SK-N-SH (cell line): ENCODE results near the gene DYRK4. TPM values are rescaled to one million over a fixed set of nuclear protein-coding genes. Genes with fewer than 3 reads are reported as not detected.

Source experiments
- CTCF ChIA-PET: fragments of 300-600, 350-600 bp; formaldehyde crosslinking; extraction: SDS; loops from one replicate; lab custom pipeline; 2021; lab: Yijun Ruan, JAX
- POLR2A ChIA-PET: fragments of 350-600 bp; sonication (Branson Sonifier 250); formaldehyde crosslinking; extraction: SDS; loops from one replicate; lab custom pipeline; 2020; ENCODE audit warnings: antibody characterized with exemption, inconsistent platforms; lab: Yijun Ruan, JAX
- DNase-seq: peaks from one replicate; pipeline ENCODE4 v3.0.0; 2012
- H2AFZ ChIP-seq: fragments of 200-600 bp; sonication (generic); 2 replicates; pipeline ENCODE4 v1.8.1; 2016; ENCODE audit warnings: antibody characterized with exemption, mild to moderate bottlenecking, low read depth
- H3F3A ChIP-seq: fragments of 200-600 bp; sonication (generic); replicated peaks from 2 replicates; pipeline ENCODE3; 2016; ENCODE audit warnings: antibody characterized with exemption, mild to moderate bottlenecking; ENCODE audit not compliant: insufficient read depth
- H3K27ac ChIP-seq, 2 experiments: fragments of 200-500 bp in 1 of 2; fragments of 200-600 bp in 1 of 2; sonication (Bioruptor generic) in 1 of 2; sonication (generic), shearing (Covaris generic) in 1 of 2; 2 replicates each; pipeline versions ENCODE4 v1.5.1 to v1.6.1; 2014 to 2016; ENCODE audit warnings: low read depth in 2 of 2, inconsistent platforms in 1 of 2, low read length in 1 of 2, mild to moderate bottlenecking in 1 of 2, mixed read lengths in 1 of 2
- H3K27me3 ChIP-seq: fragments of 200-600 bp; sonication (generic), shearing (Covaris generic); 2 replicates; pipeline ENCODE4 v1.6.1; 2016; ENCODE audit warnings: mixed run types; ENCODE audit not compliant: insufficient read depth
- H3K36me3 ChIP-seq, 2 experiments: fragments of 200-500 bp in 1 of 2; fragments of 200-600 bp in 1 of 2; sonication (Bioruptor generic) in 1 of 2; sonication (generic) in 1 of 2; replicated peaks in 1 of 2; 2 replicates each; pipeline versions ENCODE3 to v1.5.1; 2014 to 2016; ENCODE audit warnings: low read length in 1 of 2, mild to moderate bottlenecking in 1 of 2; ENCODE audit not compliant: insufficient read depth in 2 of 2, control insufficient read depth in 1 of 2
- H3K4me1 ChIP-seq, 2 experiments: fragments of 200-500 bp in 1 of 2; fragments of 200-600 bp in 1 of 2; sonication (Bioruptor generic) in 1 of 2; sonication (generic), shearing (Covaris generic) in 1 of 2; 2 replicates each; pipeline versions ENCODE4 v1.5.1 to v1.6.1; 2014 to 2016; ENCODE audit warnings: low read depth in 1 of 2, low read length in 1 of 2, mixed run types in 1 of 2; ENCODE audit not compliant: insufficient read depth in 2 of 2, control insufficient read depth in 1 of 2
- H3K4me2 ChIP-seq: fragments of 200-600 bp; sonication (generic), shearing (Covaris generic); 2 replicates; pipeline ENCODE4 v1.6.1; 2017; ENCODE audit warnings: mixed run types
- H3K4me3 ChIP-seq, 2 experiments: fragments of 200-500 bp in 1 of 2; fragments of 200-600 bp in 1 of 2; sonication (Bioruptor generic) in 1 of 2; sonication (generic), shearing (Covaris generic) in 1 of 2; 2 replicates each; pipeline versions ENCODE4 v1.5.1 to v1.8.1; 2014 to 2016; ENCODE audit warnings: low read depth in 2 of 2, inconsistent platforms in 1 of 2, low read length in 1 of 2, mild to moderate bottlenecking in 1 of 2, mixed read lengths in 1 of 2, moderate library complexity in 1 of 2
- H3K79me2 ChIP-seq: fragments of 200-600 bp; sonication (generic); 2 replicates; pipeline ENCODE4 v1.8.1; 2017; ENCODE audit warnings: mild to moderate bottlenecking; ENCODE audit not compliant: insufficient read depth
- H3K9ac ChIP-seq: fragments of 200-600 bp; sonication (generic); 2 replicates; pipeline ENCODE4 v1.6.1; 2017; ENCODE audit warnings: mixed run types
- H3K9me2 ChIP-seq: fragments of 200-600 bp; sonication (generic); 2 replicates; pipeline ENCODE4 v1.6.1; 2017; ENCODE audit warnings: mixed run types
- H3K9me3 ChIP-seq: fragments of 200-600 bp; sonication (generic); 2 replicates; pipeline ENCODE4 v1.6.1; 2017; ENCODE audit warnings: mixed run types, mild to moderate bottlenecking, moderate library complexity
- H4K20me1 ChIP-seq: fragments of 200-600 bp; sonication (generic); 2 replicates; pipeline ENCODE4 v1.6.1; 2017; ENCODE audit warnings: mild to moderate bottlenecking, mixed run types; ENCODE audit not compliant: insufficient read depth
- ELF1 ChIP-seq: IDR thresholded peaks from 2 replicates; pipeline ENCODE4 v1.4.0; 2012
- FOSL2 ChIP-seq: IDR thresholded peaks from 2 replicates; pipeline ENCODE4 v1.4.0; 2012; ENCODE audit warnings: low read depth, mild to moderate bottlenecking, moderate library complexity, borderline replicate concordance
- FOXM1 ChIP-seq: IDR thresholded peaks from 2 replicates; pipeline ENCODE4 v1.4.0; 2012; ENCODE audit warnings: low read depth, mild to moderate bottlenecking
- GABPA ChIP-seq: IDR thresholded peaks from 2 replicates; pipeline ENCODE4 v1.4.0; 2012; ENCODE audit warnings: low read depth, mild to moderate bottlenecking
- GATA2 ChIP-seq: sonication (generic); formaldehyde crosslinking; IDR thresholded peaks from 2 replicates; pipeline ENCODE4 v1.5.0; 2020; ENCODE audit warnings: mild to moderate bottlenecking, missing genetic modification reagents
- JUND ChIP-seq: IDR thresholded peaks from 2 replicates; pipeline ENCODE4 v1.4.0; 2012
- NFIC ChIP-seq: IDR thresholded peaks from 2 replicates; pipeline ENCODE4 v1.4.0; 2012; ENCODE audit warnings: borderline replicate concordance
- RCOR1 ChIP-seq: fragments of 150-350 bp; IDR thresholded peaks from 2 replicates; pipeline ENCODE4 v1.6.1; 2017; ENCODE audit warnings: antibody characterized with exemption, low read length
- RFX5 ChIP-seq: IDR thresholded peaks from 2 replicates; pipeline ENCODE4 v1.6.1; 2012; ENCODE audit warnings: mild to moderate bottlenecking, improper control_type of control experiment, low read length
- RXRA ChIP-seq: IDR thresholded peaks from 2 replicates; pipeline ENCODE4 v1.4.0; 2012; ENCODE audit warnings: low read depth, mild to moderate bottlenecking, borderline replicate concordance
- SIN3A ChIP-seq: IDR thresholded peaks from 2 replicates; pipeline ENCODE4 v1.6.1; 2012; ENCODE audit warnings: low read depth, mild to moderate bottlenecking, low read length, moderate library complexity, borderline replicate concordance
- TAF1 ChIP-seq: IDR thresholded peaks from 2 replicates; pipeline ENCODE4 v1.6.1; 2012; ENCODE audit warnings: low read depth, mild to moderate bottlenecking, low read length, moderate library complexity, borderline replicate concordance
- YY1 ChIP-seq: IDR thresholded peaks from 2 replicates; pipeline ENCODE4 v1.4.0; 2012; ENCODE audit warnings: low read depth, mild to moderate bottlenecking
- WGBS: methylation state at CpG from one replicate; pipeline ENCODE4 v1.1.6; 2017; ENCODE audit warnings: low lambda C conversion rate; 5-methylcytosine and 5-hydroxymethylcytosine counted together
- polyA plus RNA-seq, 3 experiments: library from polyadenylated mRNA; depleted of rRNA; stranded (reverse); fragments of >200 nt; gene quantifications; 2 replicates each; pipeline ENCODE4 v1.2.3, GENCODE V29; 2012
- TF ChIP-seq, protein P1 (sequence below): fragments of 200-600 bp; sonication (generic); IDR thresholded peaks from 2 replicates; pipeline ENCODE4 v1.6.1; 2017; ENCODE audit warnings: antibody characterized with exemption, mild to moderate bottlenecking, moderate library complexity
- TF ChIP-seq, protein P2 (sequence below): IDR thresholded peaks from 2 replicates; pipeline ENCODE4; 2012
- TF ChIP-seq, protein P3 (sequence below): fragments of 150-350 bp; IDR thresholded peaks from 2 replicates; pipeline ENCODE4 v1.6.1; 2017; ENCODE audit warnings: antibody characterized with exemption, low read length, low read depth, borderline replicate concordance
- TF ChIP-seq, protein P4 (sequence below): IDR thresholded peaks from 2 replicates; pipeline ENCODE4 v1.4.0; 2012; ENCODE audit warnings: low read depth, borderline replicate concordance

Gene DYRK4
- polyA plus RNA-seq, 1 of the 3 experiments (the other 2 are of a cell fraction) = 38.6 TPM

DNA sequence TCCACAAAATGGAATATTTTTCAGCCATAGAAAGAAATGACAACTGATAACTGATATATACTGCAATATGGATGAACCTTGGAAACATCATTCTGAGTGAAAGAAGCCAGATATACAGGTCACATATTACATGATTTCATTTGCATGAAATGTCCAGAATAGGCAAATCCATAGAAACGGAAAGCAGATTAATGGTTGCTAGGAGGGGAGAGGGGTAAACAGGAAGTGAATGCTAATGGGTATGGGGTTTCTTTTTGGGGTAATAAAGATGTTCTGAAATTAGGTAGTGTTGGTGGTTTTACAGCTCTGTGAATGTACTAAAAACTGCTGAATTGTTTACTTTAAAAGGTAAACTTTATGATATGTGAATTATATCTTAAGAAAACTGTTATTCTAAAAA is 16.8 kb upstream of the DYRK4 start:
- peaks cover 3% of the 10 kb centered on the region for H3F3A ChIP-seq
- no peaks in the 10 kb centered on the region for H3K27me3 ChIP-seq
- DNase-seq = no peak
- no peak overlapping the region for H3K4me2 ChIP-seq
- peaks cover 26 to 56% of the 10 kb centered on the region in 2 experiments for H3K36me3 ChIP-seq
- peaks cover 28% of the 10 kb centered on the region for H3K79me2 ChIP-seq
- H3K4me3 ChIP-seq = no peak overlapping the region
- CTCF ChIA-PET = interaction anchor here (1.3 kb wide), 1 partner anchor 223 kb away, joined by 3 read pairs; no protein-coding TSS in a partner anchor
- no peak overlapping the region for H3K9ac ChIP-seq
- H3K9me2 ChIP-seq = no peaks in the 10 kb centered on the region
- H3K9me3 ChIP-seq = no peaks in the 10 kb centered on the region
- H3K4me1 ChIP-seq = no peaks in the 10 kb centered on the region; a peak in 2 of 4 replicates
- no peaks in the 10 kb centered on the region for H4K20me1 ChIP-seq
- TF ChIP-seq GABPA = no peak
- no peak for TF ChIP-seq RCOR1
- TF ChIP-seq JUND = no peak
- TF ChIP-seq, protein P1, sequence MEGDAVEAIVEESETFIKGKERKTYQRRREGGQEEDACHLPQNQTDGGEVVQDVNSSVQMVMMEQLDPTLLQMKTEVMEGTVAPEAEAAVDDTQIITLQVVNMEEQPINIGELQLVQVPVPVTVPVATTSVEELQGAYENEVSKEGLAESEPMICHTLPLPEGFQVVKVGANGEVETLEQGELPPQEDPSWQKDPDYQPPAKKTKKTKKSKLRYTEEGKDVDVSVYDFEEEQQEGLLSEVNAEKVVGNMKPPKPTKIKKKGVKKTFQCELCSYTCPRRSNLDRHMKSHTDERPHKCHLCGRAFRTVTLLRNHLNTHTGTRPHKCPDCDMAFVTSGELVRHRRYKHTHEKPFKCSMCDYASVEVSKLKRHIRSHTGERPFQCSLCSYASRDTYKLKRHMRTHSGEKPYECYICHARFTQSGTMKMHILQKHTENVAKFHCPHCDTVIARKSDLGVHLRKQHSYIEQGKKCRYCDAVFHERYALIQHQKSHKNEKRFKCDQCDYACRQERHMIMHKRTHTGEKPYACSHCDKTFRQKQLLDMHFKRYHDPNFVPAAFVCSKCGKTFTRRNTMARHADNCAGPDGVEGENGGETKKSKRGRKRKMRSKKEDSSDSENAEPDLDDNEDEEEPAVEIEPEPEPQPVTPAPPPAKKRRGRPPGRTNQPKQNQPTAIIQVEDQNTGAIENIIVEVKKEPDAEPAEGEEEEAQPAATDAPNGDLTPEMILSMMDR = no peak
- TF ChIP-seq, protein P2, sequence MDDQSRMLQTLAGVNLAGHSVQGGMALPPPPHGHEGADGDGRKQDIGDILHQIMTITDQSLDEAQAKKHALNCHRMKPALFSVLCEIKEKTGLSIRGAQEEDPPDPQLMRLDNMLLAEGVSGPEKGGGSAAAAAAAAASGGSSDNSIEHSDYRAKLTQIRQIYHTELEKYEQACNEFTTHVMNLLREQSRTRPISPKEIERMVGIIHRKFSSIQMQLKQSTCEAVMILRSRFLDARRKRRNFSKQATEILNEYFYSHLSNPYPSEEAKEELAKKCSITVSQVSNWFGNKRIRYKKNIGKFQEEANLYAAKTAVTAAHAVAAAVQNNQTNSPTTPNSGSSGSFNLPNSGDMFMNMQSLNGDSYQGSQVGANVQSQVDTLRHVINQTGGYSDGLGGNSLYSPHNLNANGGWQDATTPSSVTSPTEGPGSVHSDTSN = no peak
- TF ChIP-seq, protein P3, sequence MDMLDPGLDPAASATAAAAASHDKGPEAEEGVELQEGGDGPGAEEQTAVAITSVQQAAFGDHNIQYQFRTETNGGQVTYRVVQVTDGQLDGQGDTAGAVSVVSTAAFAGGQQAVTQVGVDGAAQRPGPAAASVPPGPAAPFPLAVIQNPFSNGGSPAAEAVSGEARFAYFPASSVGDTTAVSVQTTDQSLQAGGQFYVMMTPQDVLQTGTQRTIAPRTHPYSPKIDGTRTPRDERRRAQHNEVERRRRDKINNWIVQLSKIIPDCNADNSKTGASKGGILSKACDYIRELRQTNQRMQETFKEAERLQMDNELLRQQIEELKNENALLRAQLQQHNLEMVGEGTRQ = no peak
- TF ChIP-seq YY1 = no peak
- no peak for TF ChIP-seq FOXM1
- no peak overlapping the region for H3K27ac ChIP-seq
- no peak overlapping the region for H2AFZ ChIP-seq
- 85% methylated on average over 1 of the region's 1 CpG for WGBS
- POLR2A ChIA-PET = no interaction called here

DNA sequence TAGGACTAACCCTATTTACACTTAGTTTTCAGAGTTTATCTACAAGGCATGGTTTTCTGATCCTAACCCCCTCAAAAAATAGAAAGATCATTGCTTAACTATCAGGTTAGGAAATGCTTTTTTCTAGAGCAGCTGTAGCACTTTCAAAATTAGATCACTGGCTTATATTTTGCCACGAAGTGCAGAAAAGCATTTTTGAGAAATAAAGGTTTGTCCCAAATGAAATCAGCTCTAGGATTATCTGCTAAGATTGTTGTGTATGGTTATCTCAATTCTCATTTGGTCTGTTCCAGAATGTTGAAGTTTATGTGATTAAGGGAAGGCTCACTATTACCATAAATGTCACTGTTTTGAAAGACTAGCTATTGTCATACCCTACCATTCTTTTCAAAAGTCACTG is 9.8 kb upstream of the DYRK4 start:
- 93% methylated on average over 1 of the region's 1 CpG for WGBS
- peaks cover 19 to 44% of the 10 kb centered on the region in 2 experiments for H3K36me3 ChIP-seq
- H3K9me3 ChIP-seq = no peaks in the 10 kb centered on the region
- H4K20me1 ChIP-seq = no peaks in the 10 kb centered on the region
- no peaks in the 10 kb centered on the region for H3K79me2 ChIP-seq
- no peak overlapping the region for H3K4me3 ChIP-seq
- TF ChIP-seq GATA2 = no peak
- TF ChIP-seq ELF1 = no peak
- TF ChIP-seq, protein P2 = no peak
- TF ChIP-seq NFIC = no peak
- TF ChIP-seq TAF1 = no peak
- TF ChIP-seq SIN3A = no peak
- TF ChIP-seq RXRA = no peak
- no peak for TF ChIP-seq YY1
- TF ChIP-seq, protein P4, sequence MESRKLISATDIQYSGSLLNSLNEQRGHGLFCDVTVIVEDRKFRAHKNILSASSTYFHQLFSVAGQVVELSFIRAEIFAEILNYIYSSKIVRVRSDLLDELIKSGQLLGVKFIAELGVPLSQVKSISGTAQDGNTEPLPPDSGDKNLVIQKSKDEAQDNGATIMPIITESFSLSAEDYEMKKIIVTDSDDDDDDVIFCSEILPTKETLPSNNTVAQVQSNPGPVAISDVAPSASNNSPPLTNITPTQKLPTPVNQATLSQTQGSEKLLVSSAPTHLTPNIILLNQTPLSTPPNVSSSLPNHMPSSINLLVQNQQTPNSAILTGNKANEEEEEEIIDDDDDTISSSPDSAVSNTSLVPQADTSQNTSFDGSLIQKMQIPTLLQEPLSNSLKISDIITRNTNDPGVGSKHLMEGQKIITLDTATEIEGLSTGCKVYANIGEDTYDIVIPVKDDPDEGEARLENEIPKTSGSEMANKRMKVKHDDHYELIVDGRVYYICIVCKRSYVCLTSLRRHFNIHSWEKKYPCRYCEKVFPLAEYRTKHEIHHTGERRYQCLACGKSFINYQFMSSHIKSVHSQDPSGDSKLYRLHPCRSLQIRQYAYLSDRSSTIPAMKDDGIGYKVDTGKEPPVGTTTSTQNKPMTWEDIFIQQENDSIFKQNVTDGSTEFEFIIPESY = no peak
- TF ChIP-seq RFX5 = no peak
- TF ChIP-seq FOSL2 = no peak
- H3K4me2 ChIP-seq = no peak overlapping the region
- H3F3A ChIP-seq = no peaks in the 10 kb centered on the region
- H3K4me1 ChIP-seq = no peaks in the 10 kb centered on the region
- no peak overlapping the region for H2AFZ ChIP-seq
- POLR2A ChIA-PET = no interaction called here
- no peak overlapping the region for H3K9ac ChIP-seq
- no peak overlapping the region for H3K27ac ChIP-seq
- no peaks in the 10 kb centered on the region for H3K9me2 ChIP-seq
- no peak for DNase-seq
- no peaks in the 10 kb centered on the region for H3K27me3 ChIP-seq
- CTCF ChIA-PET = interaction anchor here (0.9 kb wide), 1 partner anchor 169 kb away, joined by 3 read pairs; no protein-coding TSS in a partner anchor
